ENCODE measurements around the gene HID1. TPM values are rescaled to one million over a fixed set of nuclear protein-coding genes. Genes with fewer than 3 reads are reported as not detected.

HID1 gene
- total and polyA plus RNA-seq, 9 of the 15 experiments (the other 6 are each of a cell fraction or from before 2014, with no cell fraction given), result 0.14 to 2.1 (median 0.54) TPM; not detected in 2

DNA sequence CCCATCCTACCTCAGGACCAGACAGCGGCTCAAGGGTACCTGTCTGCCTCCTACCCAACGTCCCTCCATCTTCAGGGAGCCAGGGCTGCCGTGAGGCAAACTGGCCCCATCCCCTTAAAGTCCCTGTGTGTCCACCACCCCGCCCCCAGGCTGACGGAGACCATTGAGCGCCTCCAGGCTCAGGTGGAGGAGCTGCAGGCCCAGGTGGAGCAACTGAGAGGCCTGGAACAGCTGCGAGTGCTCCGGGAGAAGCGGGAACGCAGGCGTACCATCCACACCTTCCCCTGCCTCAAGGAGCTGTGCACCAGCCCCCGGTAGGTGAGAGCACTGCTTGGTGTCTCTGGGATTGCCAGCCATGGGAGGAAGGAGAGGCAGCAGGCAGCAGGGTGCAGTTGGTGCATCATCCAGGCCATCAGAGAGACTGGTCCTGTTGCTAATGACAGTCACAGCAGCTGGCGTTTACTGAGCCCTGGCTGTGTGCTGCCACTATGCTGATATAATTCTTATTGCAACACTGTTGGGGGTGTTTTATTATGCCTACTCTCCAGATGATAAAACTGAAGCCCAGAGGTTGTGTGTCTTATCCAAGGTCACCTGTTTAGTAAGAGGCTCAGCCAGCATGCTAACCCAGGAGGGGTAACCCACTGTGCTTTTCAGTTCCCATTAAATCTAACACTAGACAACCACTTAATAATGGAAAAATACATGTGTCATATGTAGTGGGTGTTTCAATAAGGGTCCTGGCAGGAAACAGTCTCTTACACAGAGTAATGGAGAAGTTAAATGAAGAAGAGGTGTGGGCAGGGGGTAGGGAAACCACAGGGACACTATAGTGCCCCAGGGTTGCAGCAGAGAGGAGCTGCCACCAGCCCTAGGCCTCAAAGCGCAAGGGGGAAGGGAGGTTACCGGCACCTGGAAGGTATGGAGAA is 29.6 kb upstream of the HID1 start:
- no peak for FAIRE-seq
- Histone ChIP-seq H3K4me3 (no peak overlapping the region), H3K4me2 (ENCODE audit: insufficient read depth, low read length) (no peak overlapping the region), H2AFZ (ENCODE audit: low read depth, low read length) (no peak overlapping the region), H3K9me3 (replicated peaks; ENCODE audit: control insufficient read depth, insufficient read depth, low read depth, low read length) (no peaks in the 10 kb centered on the region), H3K27ac (ENCODE audit: extremely low read depth, low read depth, low read length) (no peak overlapping the region), H3K79me2 (ENCODE audit: control insufficient read depth, insufficient read depth, low read length) (no peaks in the 10 kb centered on the region), H3K4me1 (replicated peaks in 1 of 2; ENCODE audit: control insufficient read depth in 2 of 2, insufficient read depth in 2 of 2, low read length in 2 of 2) (peaks cover 8 to 25% of the 10 kb centered on the region in 2 experiments; a peak in 4 of 5 replicates), H3K9me1 (ENCODE audit: control insufficient read depth, insufficient read depth, low read length) (peaks cover 3% of the 10 kb centered on the region), H3K9ac (ENCODE audit: insufficient read depth in 1 of 2, low read depth in 2 of 2, low read length in 2 of 2) (no peak overlapping the region), H3K36me3 (ENCODE audit: control insufficient read depth, insufficient read depth, low read length) (peaks cover 24% of the 10 kb centered on the region; the same call in 1 of the 3 replicates), H3K27me3 (ENCODE audit: control insufficient read depth in 2 of 2, insufficient read depth in 2 of 2, low read length in 2 of 2) (no peaks in the 10 kb centered on the region), H4K20me1 (replicated peaks; ENCODE audit: control insufficient read depth, insufficient read depth, low read length) (no peaks in the 10 kb centered on the region)
- in situ Hi-C loops (cut with MboI) (no loop called here), intact Hi-C loops (cut with micrococcal nuclease) (loop anchor here (10.0 kb wide), 1 partner anchor 77 kb away; the partner anchor contains the start of genes OTOP2 and USH1G)
- BruUV-seq (replicated peaks), result no TSS peak
- no peak for DNase-seq (ENCODE audit: extremely low read depth in 1 of 4, low spot score in 3 of 4)
- TF ChIP-seq CXXC5 (CRISPR knock-in tag; IDR thresholded peaks at IDR 0.05) (no peak), GABPA (tag; conservative IDR thresholded peaks at IDR 0.05; ENCODE audit: low read depth) (no peak)
- no peak for ATAC-seq
- POLR2A ChIA-PET, result interaction anchor here (0.7 to 7.2 kb wide), 5 partner anchors 10 to 132 kb away, joined by 3 to 56 read pairs (median 4); partner anchors contain the start of genes CDR2L and MRPL58
- 74% methylated on average over 15 of the region's 15 CpGs for WGBS (ENCODE audit: insufficient coverage, low coverage, missing lambda C conversion rate)
- CTCF ChIA-PET (ENCODE audit: low intra/inter-chr PET ratio), result no interaction called here

DNA sequence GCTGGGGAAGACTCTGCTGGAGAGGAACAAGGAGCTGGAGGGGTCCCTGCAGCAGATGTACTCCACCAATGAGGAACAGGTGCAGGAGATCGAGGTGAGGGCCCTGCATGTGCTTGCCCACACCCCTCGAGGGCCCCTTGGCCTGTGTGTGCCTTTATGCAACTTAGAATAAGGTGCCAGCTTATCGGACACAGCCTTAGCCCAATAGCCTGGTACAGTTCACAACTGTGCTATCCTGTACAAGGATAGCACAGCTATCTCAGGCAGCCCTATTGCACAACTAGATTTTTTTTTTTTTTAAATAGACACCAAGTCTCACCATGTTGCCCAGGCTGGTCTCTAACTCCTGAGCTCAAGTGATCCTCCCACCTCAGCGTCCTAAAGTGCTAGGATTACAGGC is 27.0 kb upstream of the HID1 start:
- no peaks in the 10 kb centered on the region for H3K79me2 ChIP-seq (ENCODE audit: control insufficient read depth, insufficient read depth, low read length)
- peaks cover 0 to 13% of the 10 kb centered on the region in 2 experiments; a peak in 1 of 5 replicates for H3K4me1 ChIP-seq (replicated peaks in 1 of 2; ENCODE audit: control insufficient read depth in 2 of 2, insufficient read depth in 2 of 2, low read length in 2 of 2)
- WGBS (ENCODE audit: insufficient coverage, low coverage, missing lambda C conversion rate), result 45% methylated on average over 4 of the region's 4 CpGs
- H3K9me1 ChIP-seq (ENCODE audit: control insufficient read depth, insufficient read depth, low read length), result no peaks in the 10 kb centered on the region
- ChIA-PET POLR2A (interaction anchor here (0.7 to 7.2 kb wide), 5 partner anchors 9 to 49 kb away, joined by 3 to 56 read pairs (median 7); partner anchors contain the start of genes CDR2L and MRPL58), CTCF (ENCODE audit: low intra/inter-chr PET ratio) (no interaction called here)
- H4K20me1 ChIP-seq (replicated peaks; ENCODE audit: control insufficient read depth, insufficient read depth, low read length), result no peaks in the 10 kb centered on the region
- FAIRE-seq (no peak), ATAC-seq (no peak), DNase-seq (ENCODE audit: extremely low read depth in 1 of 4, low spot score in 3 of 4) (no peak)
- H3K4me2 ChIP-seq (ENCODE audit: insufficient read depth, low read length), result no peak overlapping the region
- no TSS peak for BruUV-seq (replicated peaks)
- intact Hi-C loops (cut with micrococcal nuclease), result no loop called here
- H2AFZ ChIP-seq (ENCODE audit: low read depth, low read length), result no peak overlapping the region
- peaks cover 24% of the 10 kb centered on the region; the same call in 1 of the 3 replicates for H3K36me3 ChIP-seq (ENCODE audit: control insufficient read depth, insufficient read depth, low read length)
- H3K9ac ChIP-seq (ENCODE audit: insufficient read depth in 1 of 2, low read depth in 2 of 2, low read length in 2 of 2), result no peak overlapping the region
- H3K9me3 ChIP-seq (replicated peaks; ENCODE audit: control insufficient read depth, insufficient read depth, low read depth, low read length), result no peaks in the 10 kb centered on the region
- H3K27me3 ChIP-seq (ENCODE audit: control insufficient read depth in 2 of 2, insufficient read depth in 2 of 2, low read length in 2 of 2), result no peaks in the 10 kb centered on the region
- no peak overlapping the region for H3K27ac ChIP-seq (ENCODE audit: extremely low read depth, low read depth, low read length)
- no peak overlapping the region for H3K4me3 ChIP-seq
- in situ Hi-C loops (cut with MboI), result no loop called here
- TF ChIP-seq, protein P1, sequence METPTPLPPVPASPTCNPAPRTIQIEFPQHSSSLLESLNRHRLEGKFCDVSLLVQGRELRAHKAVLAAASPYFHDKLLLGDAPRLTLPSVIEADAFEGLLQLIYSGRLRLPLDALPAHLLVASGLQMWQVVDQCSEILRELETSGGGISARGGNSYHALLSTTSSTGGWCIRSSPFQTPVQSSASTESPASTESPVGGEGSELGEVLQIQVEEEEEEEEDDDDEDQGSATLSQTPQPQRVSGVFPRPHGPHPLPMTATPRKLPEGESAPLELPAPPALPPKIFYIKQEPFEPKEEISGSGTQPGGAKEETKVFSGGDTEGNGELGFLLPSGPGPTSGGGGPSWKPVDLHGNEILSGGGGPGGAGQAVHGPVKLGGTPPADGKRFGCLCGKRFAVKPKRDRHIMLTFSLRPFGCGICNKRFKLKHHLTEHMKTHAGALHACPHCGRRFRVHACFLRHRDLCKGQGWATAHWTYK (CRISPR knock-in tag; IDR thresholded peaks at IDR 0.05), result no peak
- TF ChIP-seq, protein P2, sequence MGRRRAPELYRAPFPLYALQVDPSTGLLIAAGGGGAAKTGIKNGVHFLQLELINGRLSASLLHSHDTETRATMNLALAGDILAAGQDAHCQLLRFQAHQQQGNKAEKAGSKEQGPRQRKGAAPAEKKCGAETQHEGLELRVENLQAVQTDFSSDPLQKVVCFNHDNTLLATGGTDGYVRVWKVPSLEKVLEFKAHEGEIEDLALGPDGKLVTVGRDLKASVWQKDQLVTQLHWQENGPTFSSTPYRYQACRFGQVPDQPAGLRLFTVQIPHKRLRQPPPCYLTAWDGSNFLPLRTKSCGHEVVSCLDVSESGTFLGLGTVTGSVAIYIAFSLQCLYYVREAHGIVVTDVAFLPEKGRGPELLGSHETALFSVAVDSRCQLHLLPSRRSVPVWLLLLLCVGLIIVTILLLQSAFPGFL (CRISPR knock-in tag; IDR thresholded peaks at IDR 0.05), result no peak
- TF ChIP-seq ZNF766 (CRISPR knock-in tag; conservative IDR thresholded peaks at IDR 0.05) (no peak), ZNF239 (CRISPR knock-in tag; IDR thresholded peaks at IDR 0.05) (no peak), RBM39 (optimal IDR thresholded peaks at IDR 0.05; ENCODE audit: low read depth, low read length) (no peak)
- TF ChIP-seq, protein P3, sequence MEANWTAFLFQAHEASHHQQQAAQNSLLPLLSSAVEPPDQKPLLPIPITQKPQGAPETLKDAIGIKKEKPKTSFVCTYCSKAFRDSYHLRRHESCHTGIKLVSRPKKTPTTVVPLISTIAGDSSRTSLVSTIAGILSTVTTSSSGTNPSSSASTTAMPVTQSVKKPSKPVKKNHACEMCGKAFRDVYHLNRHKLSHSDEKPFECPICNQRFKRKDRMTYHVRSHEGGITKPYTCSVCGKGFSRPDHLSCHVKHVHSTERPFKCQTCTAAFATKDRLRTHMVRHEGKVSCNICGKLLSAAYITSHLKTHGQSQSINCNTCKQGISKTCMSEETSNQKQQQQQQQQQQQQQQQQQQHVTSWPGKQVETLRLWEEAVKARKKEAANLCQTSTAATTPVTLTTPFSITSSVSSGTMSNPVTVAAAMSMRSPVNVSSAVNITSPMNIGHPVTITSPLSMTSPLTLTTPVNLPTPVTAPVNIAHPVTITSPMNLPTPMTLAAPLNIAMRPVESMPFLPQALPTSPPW (CRISPR knock-in tag; IDR thresholded peaks at IDR 0.05), result no peak
